PFSK-1 (cell line): Measurements from ENCODE around the gene FIGLA.

ENCODE experiments used
- FOXP2 ChIP-seq: optimal IDR thresholded peaks from 2 replicates; pipeline ENCODE3; 2011; ENCODE audit warnings: borderline replicate concordance, control low read depth, inconsistent platforms; ENCODE audit not compliant: insufficient read depth; ENCODE audit errors: extremely low read length, extremely low read depth
- POLR2AphosphoS5 ChIP-seq: IDR thresholded peaks from 2 replicates; pipeline ENCODE4 v1.6.1; 2012; ENCODE audit warnings: low read depth, mild to moderate bottlenecking, control low read depth, low read length, moderate library complexity
- REST ChIP-seq, 2 experiments: IDR thresholded peaks; 2 replicates each; pipeline versions ENCODE4 v1.6.1 to v1.8.0; 2011 to 2012; ENCODE audit warnings: low read depth in 2 of 2, low read length in 2 of 2, control low read depth in 1 of 2, inconsistent platforms in 1 of 2, mild to moderate bottlenecking in 1 of 2, moderate library complexity in 1 of 2; ENCODE audit not compliant: insufficient read depth in 1 of 2
- SIN3A ChIP-seq: IDR thresholded peaks from 2 replicates; pipeline ENCODE4 v1.6.1; 2012; ENCODE audit warnings: mild to moderate bottlenecking, low read length, moderate library complexity, borderline replicate concordance; ENCODE audit not compliant: insufficient read depth
- TAF1 ChIP-seq: IDR thresholded peaks from 2 replicates; pipeline ENCODE4 v1.6.1; 2012; ENCODE audit warnings: low read length, control low read depth, borderline replicate concordance; ENCODE audit not compliant: insufficient read depth

- TF ChIP-seq SIN3A (no peak), POLR2AphosphoS5 (no peak), TAF1 (no peak), FOXP2 (no peak), REST (IDR thresholded peaks at IDR 0.05; ENCODE audit: insufficient read depth in 1 of 2, low read depth in 2 of 2, low read length in 2 of 2) (no peak)
Measured at GRCh38 chr2:70795164-70795995, 4.9 kb upstream of the FIGLA start.
